IPS DF 4.7 (cell line): ENCODE measurements around the gene GDF9.
A peak's percentile ranks its signal among the peaks of the same experiment; 100 is the strongest.

ENCODE experiments used
- DNase-seq: peaks from one replicate; pipeline ENCODE4 v3.0.0-alpha.2; 2013; ENCODE audit warnings: low spot score; ENCODE audit errors: extremely low read depth

The GDF9 gene

GRCh38 chr5:132866342-132867045 is at the start of gene GDF9, which contains the start of gene UQCRQ:
Gene GDF9, minus strand, starts transcription at chr5:132866469. Its CDS starts 1,936 bp downstream, at chr5:132864533.
Gene UQCRQ, plus strand, starts transcription at chr5:132866642. Its CDS starts 240 bp downstream, at chr5:132866882.
- peak; percentile 100 for DNase-seq

GRCh38 chr5:132915681-132916080 is 49.4 kb upstream of the GDF9 start:
- no peak for DNase-seq

- DNase-seq, result no peak
These were observed 43.4 kb upstream of the GDF9 start for GRCh38 chr5:132909702-132910101.

- DNase-seq, result no peak
These were observed 40.9 kb upstream of the GDF9 start for GRCh38 chr5:132907161-132907560.

GRCh38 chr5:132905938-132906337 is 39.7 kb upstream of the GDF9 start:
- no peak for DNase-seq

- DNase-seq, result no peak
These were observed 35.5 kb upstream of the GDF9 start for GRCh38 chr5:132901730-132902129.

- no peak for DNase-seq
These were observed 34.8 kb upstream of the GDF9 start for GRCh38 chr5:132901036-132901435.

GRCh38 chr5:132898094-132898493 is 31.8 kb upstream of the GDF9 start:
- DNase-seq, result no peak

GRCh38 chr5:132896685-132897084 is 30.4 kb upstream of the GDF9 start:
- no peak for DNase-seq

- DNase-seq, result no peak
These were observed 29.5 kb upstream of the GDF9 start for GRCh38 chr5:132895719-132896305.

- no peak for DNase-seq
These were observed 24.5 kb upstream of the GDF9 start for GRCh38 chr5:132890817-132891216.

- no peak for DNase-seq
These were observed 23.2 kb upstream of the GDF9 start for GRCh38 chr5:132889501-132889900.

- no peak for DNase-seq
These were observed 21.0 kb upstream of the GDF9 start for GRCh38 chr5:132887283-132887682.

- DNase-seq, result no peak
These were observed 20.0 kb upstream of the GDF9 start for GRCh38 chr5:132886064-132886823.

- DNase-seq, result no peak
These were observed 18.3 kb upstream of the GDF9 start for GRCh38 chr5:132884548-132884947.

- no peak for DNase-seq
These were observed 17.1 kb upstream of the GDF9 start for GRCh38 chr5:132883261-132883834.

- no peak for DNase-seq
These were observed 11.7 kb upstream of the GDF9 start for GRCh38 chr5:132877938-132878337.

GRCh38 chr5:132877466-132877865 is 11.2 kb upstream of the GDF9 start:
- DNase-seq, result no peak

GRCh38 chr5:132876020-132876759 is 9.9 kb upstream of the GDF9 start:
- DNase-seq, result no peak

- DNase-seq, result no peak
These were observed 7.6 kb upstream of the GDF9 start for GRCh38 chr5:132873930-132874271.

GRCh38 chr5:132873119-132873929 is 7.1 kb upstream of the GDF9 start, which contains the start of gene LEAP2:
Gene LEAP2, plus strand, starts transcription at chr5:132873668. Its CDS starts 27 bp downstream, at chr5:132873695.
- DNase-seq, result no peak
